Measurements from ENCODE around the gene CCDC6.

DNA sequence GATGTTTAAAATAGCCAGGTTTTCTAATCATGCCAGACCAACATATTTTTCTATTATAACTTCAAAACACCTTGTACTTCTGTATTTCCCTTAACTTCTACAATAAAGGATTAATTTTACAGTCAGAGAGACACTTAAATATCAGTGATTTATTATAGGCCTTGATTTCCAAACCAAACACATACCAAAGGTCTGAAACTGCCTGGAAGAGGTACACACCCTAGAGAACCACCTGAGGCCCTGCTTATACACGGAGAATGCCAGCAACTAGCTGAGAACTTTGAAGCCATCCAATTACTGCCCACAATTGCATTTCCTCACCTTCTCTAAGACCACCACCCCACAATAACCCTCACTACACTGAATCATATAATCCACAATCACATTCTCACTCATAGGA lies 4.9 kb downstream of the CCDC6 start:
- TF ChIP-seq, protein P1, sequence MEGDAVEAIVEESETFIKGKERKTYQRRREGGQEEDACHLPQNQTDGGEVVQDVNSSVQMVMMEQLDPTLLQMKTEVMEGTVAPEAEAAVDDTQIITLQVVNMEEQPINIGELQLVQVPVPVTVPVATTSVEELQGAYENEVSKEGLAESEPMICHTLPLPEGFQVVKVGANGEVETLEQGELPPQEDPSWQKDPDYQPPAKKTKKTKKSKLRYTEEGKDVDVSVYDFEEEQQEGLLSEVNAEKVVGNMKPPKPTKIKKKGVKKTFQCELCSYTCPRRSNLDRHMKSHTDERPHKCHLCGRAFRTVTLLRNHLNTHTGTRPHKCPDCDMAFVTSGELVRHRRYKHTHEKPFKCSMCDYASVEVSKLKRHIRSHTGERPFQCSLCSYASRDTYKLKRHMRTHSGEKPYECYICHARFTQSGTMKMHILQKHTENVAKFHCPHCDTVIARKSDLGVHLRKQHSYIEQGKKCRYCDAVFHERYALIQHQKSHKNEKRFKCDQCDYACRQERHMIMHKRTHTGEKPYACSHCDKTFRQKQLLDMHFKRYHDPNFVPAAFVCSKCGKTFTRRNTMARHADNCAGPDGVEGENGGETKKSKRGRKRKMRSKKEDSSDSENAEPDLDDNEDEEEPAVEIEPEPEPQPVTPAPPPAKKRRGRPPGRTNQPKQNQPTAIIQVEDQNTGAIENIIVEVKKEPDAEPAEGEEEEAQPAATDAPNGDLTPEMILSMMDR (IDR thresholded peaks at IDR 0.05): no peak
- no peak for TF ChIP-seq POLR2A (IDR thresholded peaks at IDR 0.05)
